HCT116 (cell line): ENCODE measurements around the gene SLC13A3. TPM values are rescaled to one million over a fixed set of nuclear protein-coding genes. Genes with fewer than 3 reads are reported as not detected.

Source experiments
- ATAC-seq: fragments of 200-7000 bp; cut with Tn5 transposase; 2 replicates; pipeline ENCODE4 v1.9.1; 2020; ENCODE audit warnings: mild to moderate bottlenecking, moderate library complexity
- BruUV-seq: library from RNA; stranded (reverse); fragments of 400-500 nt; replicated peaks from 2 replicates; lab custom pipeline; 2021; lab: Mats Ljungman, UMichigan
- CTCF ChIA-PET: fragments of 300-600 bp; sonication (Branson Sonifier 250); formaldehyde crosslinking; loops from one replicate; lab custom pipeline; 2021; ENCODE audit warnings: antibody characterized with exemption; lab: Charles Lee
- POLR2A ChIA-PET: fragments of 300-600, 350-600 bp; sonication (Branson Sonifier 250); formaldehyde crosslinking; loops from one replicate; lab custom pipeline; 2021; ENCODE audit warnings: antibody characterized with exemption; lab: Charles Lee
- RAD21 ChIA-PET, 2 experiments: fragments of 300-600 bp; sonication (Branson Sonifier 250); formaldehyde crosslinking; loops; one replicate each; lab custom pipeline; 2023; ENCODE audit warnings: low total read pairs in 2 of 2; ENCODE audit not compliant: uncharacterized antibody in 2 of 2, unreplicated experiment in 2 of 2, low non-redundant PET in 1 of 2; lab: Charles Lee
- DNase-seq: peaks from one replicate; pipeline ENCODE4 v3.0.0-alpha.2; 2010; ENCODE audit warnings: low read depth, low spot score
- H2AFZ ChIP-seq: fragments of 200-600 bp; shearing (Covaris generic), sonication (generic); 2 replicates; pipeline ENCODE4 v1.6.1; 2017; ENCODE audit warnings: low read depth, mixed run types, mixed read lengths, antibody characterized with exemption, low read length; ENCODE audit not compliant: poor library complexity, severe bottlenecking
- H3K27ac ChIP-seq: 2 replicates; pipeline ENCODE4 v1.5.1; 2012; ENCODE audit warnings: low read depth, low read length
- H3K27me3 ChIP-seq: fragments of 200-600 bp; sonication (generic); 2 replicates; pipeline ENCODE4 v1.6.1; 2016; ENCODE audit warnings: mixed run types, low read length, mixed read lengths; ENCODE audit not compliant: insufficient read depth
- H3K36me3 ChIP-seq, 2 experiments: fragments of 200-500 bp in 1 of 2; fragments of 200-600 bp in 1 of 2; sonication (Bioruptor generic) in 1 of 2; sonication (generic) in 1 of 2; 2 replicates each; pipeline versions ENCODE4 v1.5.1 to v1.6.1; 2014 to 2016; ENCODE audit warnings: low read length in 2 of 2, inconsistent platforms in 1 of 2, mixed read lengths in 1 of 2, mixed run types in 1 of 2; ENCODE audit not compliant: insufficient read depth in 2 of 2, control insufficient read depth in 1 of 2
- H3K4me1 ChIP-seq, 2 experiments: fragments of 200-600 bp in 1 of 2; sonication (generic) in 1 of 2; 2 replicates each; pipeline versions ENCODE4 v1.5.1 to v1.6.1; 2012 to 2017; ENCODE audit warnings: low read length in 2 of 2, inconsistent platforms in 1 of 2, mild to moderate bottlenecking in 1 of 2, mixed read lengths in 1 of 2, mixed run types in 1 of 2, moderate library complexity in 1 of 2; ENCODE audit not compliant: insufficient read depth in 2 of 2, control insufficient read depth in 1 of 2
- H3K4me2 ChIP-seq: fragments of 200-600 bp; sonication (generic); 2 replicates; pipeline ENCODE4 v1.6.1; 2017; ENCODE audit warnings: mixed run types, low read length, mixed read lengths
- H3K4me3 ChIP-seq, 2 experiments: fragments of 200-600 bp in 1 of 2; sonication (generic) in 1 of 2; replicated peaks in 1 of 2; 2 replicates each; pipeline ENCODE4 v1.5.1; 2011 to 2016; ENCODE audit warnings: low read length in 2 of 2, control low read depth in 1 of 2, low read depth in 1 of 2, mild to moderate bottlenecking in 1 of 2, mixed read lengths in 1 of 2, mixed run types in 1 of 2
- H3K79me2 ChIP-seq: fragments of 200-600 bp; sonication (generic); 2 replicates; pipeline ENCODE4 v1.6.1; 2017; ENCODE audit warnings: mild to moderate bottlenecking, mixed run types, low read length, moderate library complexity, mixed read lengths; ENCODE audit not compliant: insufficient read depth
- H3K9ac ChIP-seq: fragments of 200-600 bp; sonication (generic); 2 replicates; pipeline ENCODE4 v1.6.1; 2016; ENCODE audit warnings: low read length, mixed read lengths
- H3K9me2 ChIP-seq: fragments of 200-600 bp; sonication (generic), shearing (Covaris generic); 2 replicates; pipeline ENCODE4 v1.6.1; 2017; ENCODE audit warnings: mixed run types, mild to moderate bottlenecking, moderate library complexity; ENCODE audit not compliant: insufficient read depth
- H3K9me3 ChIP-seq, 2 experiments: fragments of 200-500 bp in 1 of 2; fragments of 200-600 bp in 1 of 2; sonication (Bioruptor generic) in 1 of 2; sonication (generic) in 1 of 2; 2 replicates each; pipeline ENCODE4 v1.6.1; 2014 to 2017; ENCODE audit warnings: low read length in 2 of 2, mixed read lengths in 2 of 2, inconsistent platforms in 1 of 2, low read depth in 1 of 2, mild to moderate bottlenecking in 1 of 2, mixed run types in 1 of 2, moderate library complexity in 1 of 2; ENCODE audit not compliant: control insufficient read depth in 1 of 2, insufficient read depth in 1 of 2
- H4K20me1 ChIP-seq: fragments of 200-600 bp; sonication (generic), shearing (Covaris generic); 2 replicates; pipeline ENCODE4 v1.6.1; 2017; ENCODE audit warnings: mixed run types, mild to moderate bottlenecking, moderate library complexity; ENCODE audit not compliant: insufficient read depth
- ATF3 ChIP-seq: IDR thresholded peaks from 2 replicates; pipeline ENCODE4 v1.6.1; 2012
- CBX3 ChIP-seq: IDR thresholded peaks from 2 replicates; pipeline ENCODE4 v1.6.1; 2012; ENCODE audit warnings: low read depth
- CTCF ChIP-seq, 3 experiments: fragments of 200-600 bp in 1 of 3; sonication (generic) in 1 of 3; IDR thresholded peaks in 2 of 3; conservative IDR thresholded peaks in 1 of 3; 2 replicates each; pipeline ENCODE4 v1.5.1; 2012 to 2017; ENCODE audit warnings: low read depth in 2 of 3, low read length in 2 of 3, antibody characterized with exemption in 1 of 3, borderline replicate concordance in 1 of 3, control low read depth in 1 of 3, mild to moderate bottlenecking in 1 of 3, mixed read lengths in 1 of 3, mixed run types in 1 of 3, moderate library complexity in 1 of 3; ENCODE audit not compliant: insufficient read depth in 1 of 3
- EGR1 ChIP-seq: IDR thresholded peaks from 2 replicates; pipeline ENCODE4 v1.6.1; 2012; ENCODE audit warnings: low read depth
- ELF1 ChIP-seq: IDR thresholded peaks from 2 replicates; pipeline ENCODE4 v1.6.1; 2012; ENCODE audit warnings: low read depth, borderline replicate concordance
- EZH2 ChIP-seq: fragments of 200-600 bp; sonication (generic); IDR thresholded peaks from 2 replicates; pipeline ENCODE4 v1.6.1; 2017; ENCODE audit warnings: antibody characterized with exemption, mixed run types
- EZH2phosphoT487 ChIP-seq: fragments of 200-600 bp; IDR thresholded peaks from 2 replicates; pipeline ENCODE4 v1.6.1; 2018; ENCODE audit warnings: antibody characterized with exemption, borderline replicate concordance
- FOSL1 ChIP-seq: IDR thresholded peaks from 2 replicates; pipeline ENCODE4 v1.6.1; 2012; ENCODE audit warnings: low read depth
- JUND ChIP-seq: IDR thresholded peaks from 2 replicates; pipeline ENCODE4 v1.6.1; 2012
- POLR2A ChIP-seq: IDR thresholded peaks from 2 replicates; pipeline ENCODE4 v1.7.0; 2011; ENCODE audit warnings: borderline replicate concordance; ENCODE audit not compliant: insufficient read depth, insufficient read length; ENCODE audit errors: extremely low read depth
- POLR2AphosphoS5 ChIP-seq: IDR thresholded peaks from 2 replicates; pipeline ENCODE4 v1.6.1; 2011; ENCODE audit warnings: mild to moderate bottlenecking, low read depth, low read length, moderate library complexity
- RAD21 ChIP-seq: IDR thresholded peaks from 2 replicates; pipeline ENCODE4 v1.6.1; 2012; ENCODE audit warnings: low read depth, mild to moderate bottlenecking
- REST ChIP-seq: IDR thresholded peaks from 2 replicates; pipeline ENCODE4 v1.6.1; 2012; ENCODE audit warnings: low read depth
- SRF ChIP-seq: IDR thresholded peaks from 2 replicates; pipeline ENCODE4 v1.6.1; 2012; ENCODE audit warnings: low read depth
- TCF7L2 ChIP-seq: IDR thresholded peaks from 2 replicates; pipeline ENCODE4 v1.7.0; 2011; ENCODE audit warnings: borderline replicate concordance, inconsistent platforms; ENCODE audit not compliant: insufficient read depth, insufficient read length; ENCODE audit errors: extremely low read depth
- YY1 ChIP-seq: IDR thresholded peaks from 2 replicates; pipeline ENCODE4 v1.6.1; 2011; ENCODE audit warnings: low read length, low read depth, moderate library complexity, mild to moderate bottlenecking; ENCODE audit not compliant: insufficient replicate concordance; ENCODE audit errors: extremely low read depth
- intact Hi-C: fragments of 100-400 bp; cut with micrococcal nuclease; formaldehyde crosslinking; loops from 2 replicates; pipeline ENCODE4 v1.10.0; 2022
- total RNA-seq: library from RNA; stranded (reverse); gene quantifications from one replicate; pipeline ENCODE4 v1.2.1, GENCODE V29; 2021; ENCODE audit not compliant: unreplicated experiment

The SLC13A3 gene
- total RNA-seq, 1 experiment from 2014 or later, result not detected

GRCh38 chr20:46636514-46636913 lies 14.7 kb downstream of the SLC13A3 start:
- intact Hi-C loops, result no loop called here

GRCh38 chr20:46635514-46636136 lies 15.6 kb downstream of the SLC13A3 start:
- ATAC-seq (no peak), DNase-seq (no peak)
- no TSS peak for BruUV-seq
- intact Hi-C loops, result no loop called here
- POLR2A ChIA-PET, result no interaction called here
- Histone ChIP-seq H3K9me2 (no peaks in the 10 kb centered on the region), H3K27me3 (no peaks in the 10 kb centered on the region; the same call in 1 of the 2 replicates), H3K4me3 (no peak overlapping the region), H3K36me3 (no peaks in the 10 kb centered on the region), H4K20me1 (no peaks in the 10 kb centered on the region), H3K4me1 (no peaks in the 10 kb centered on the region; a peak in 1 of 4 replicates), H3K9me3 (no peaks in the 10 kb centered on the region), H3K27ac (no peak overlapping the region), H3K9ac (no peak overlapping the region), H2AFZ (no peak overlapping the region), H3K4me2 (no peak overlapping the region), H3K79me2 (no peaks in the 10 kb centered on the region)
- CTCF ChIA-PET, result no interaction called here
- RAD21 ChIA-PET, result no interaction called here
- no peak for TF ChIP-seq REST
- TF ChIP-seq CTCF (IDR thresholded peaks at IDR 0.05 in 2 of 3, conservative IDR thresholded peaks at IDR 0.05 in 1 of 3; ENCODE audit: borderline replicate concordance in 1 of 3, insufficient read depth in 1 of 3, low read depth in 2 of 3, low read length in 2 of 3), result no peak
- TF ChIP-seq EZH2phosphoT487, result no peak
- no peak for TF ChIP-seq YY1
- TF ChIP-seq POLR2A, result no peak
- TF ChIP-seq CBX3, result no peak
- TF ChIP-seq TCF7L2, result no peak
- no peak for TF ChIP-seq POLR2AphosphoS5
- no peak for TF ChIP-seq ATF3
- no peak for TF ChIP-seq EGR1
- no peak for TF ChIP-seq ELF1
- TF ChIP-seq JUND, result no peak
- no peak for TF ChIP-seq RAD21
- no peak for TF ChIP-seq FOSL1
- TF ChIP-seq SRF, result no peak

More at GRCh38 chr20:46636514-46636913, 14.7 kb downstream of the SLC13A3 start:
- Histone ChIP-seq H3K4me1 (no peaks in the 10 kb centered on the region; a peak in 1 of 4 replicates), H3K79me2 (no peaks in the 10 kb centered on the region), H3K27me3 (no peaks in the 10 kb centered on the region; the same call in 1 of the 2 replicates), H3K27ac (no peak overlapping the region), H3K9me2 (no peaks in the 10 kb centered on the region), H3K9ac (no peak overlapping the region), H3K4me2 (no peak overlapping the region), H3K4me3 (no peak overlapping the region), H3K36me3 (no peaks in the 10 kb centered on the region), H3K9me3 (no peaks in the 10 kb centered on the region), H4K20me1 (no peaks in the 10 kb centered on the region), H2AFZ (no peak overlapping the region)
- POLR2A ChIA-PET, result no interaction called here
- CTCF ChIA-PET, result no interaction called here
- ATAC-seq (no peak), DNase-seq (no peak)
- RAD21 ChIA-PET, result no interaction called here
- TF ChIP-seq EGR1 (no peak), EZH2 (no peak)
- BruUV-seq, result no TSS peak
